HepG2 (cell line): ENCODE data around the gene DDAH1. TPM values are rescaled to one million over a fixed set of nuclear protein-coding genes. Genes with fewer than 3 reads are reported as not detected.

Experiments
- ATF7 ChIP-seq, 2 experiments: fragments of 450-650 bp in 1 of 2; sonication (generic) in 1 of 2; formaldehyde crosslinking in 1 of 2; IDR thresholded peaks; 2 replicates each; pipeline versions ENCODE4 v1.4.0 to v1.6.1; 2016 to 2020; ENCODE audit warnings: antibody characterized with exemption in 1 of 2, mild to moderate bottlenecking in 1 of 2, missing genetic modification reagents in 1 of 2
- ATF7-NPFF ChIP-seq: sonication (generic); formaldehyde crosslinking; IDR thresholded peaks from 2 replicates; pipeline ENCODE4 v1.8.1; 2023; ENCODE audit warnings: mild to moderate bottlenecking, low read depth, missing genetic modification reagents, moderate library complexity
- CBX5 ChIP-seq: sonication (generic); formaldehyde crosslinking; IDR thresholded peaks from 2 replicates; pipeline ENCODE4 v1.4.0; 2020; ENCODE audit warnings: missing genetic modification reagents, borderline replicate concordance
- FOXJ3 ChIP-seq: sonication (generic); formaldehyde crosslinking; IDR thresholded peaks from 2 replicates; pipeline ENCODE4 v1.4.0; 2020; ENCODE audit warnings: missing genetic modification reagents, mild to moderate bottlenecking, borderline replicate concordance
- GTF2F1 ChIP-seq: fragments of 150-350 bp; IDR thresholded peaks from 2 replicates; pipeline ENCODE4 v1.6.1; 2014; ENCODE audit warnings: low read length
- HIC2 ChIP-seq: sonication (generic); formaldehyde crosslinking; IDR thresholded peaks from 2 replicates; pipeline ENCODE4 v1.9.0; 2022; ENCODE audit warnings: low read depth, missing genetic modification reagents
- HOXA9 ChIP-seq: sonication (generic); formaldehyde crosslinking; IDR thresholded peaks from 2 replicates; pipeline ENCODE4 v1.8.1; 2022; ENCODE audit warnings: missing genetic modification reagents, mild to moderate bottlenecking, moderate library complexity, borderline replicate concordance
- PAF1 ChIP-seq: IDR thresholded peaks from 2 replicates; pipeline ENCODE4 v1.6.1; 2016; ENCODE audit warnings: missing genetic modification reagents, missing compliant biosample characterization
- PATZ1 ChIP-seq: sonication (generic); formaldehyde crosslinking; IDR thresholded peaks from 2 replicates; pipeline ENCODE4 v1.4.0; 2020; ENCODE audit warnings: missing genetic modification reagents
- RELA ChIP-seq: sonication (generic); formaldehyde crosslinking; IDR thresholded peaks from 2 replicates; pipeline ENCODE4 v1.4.0; 2020; ENCODE audit warnings: missing genetic modification reagents
- TP53 ChIP-seq: sonication (generic); formaldehyde crosslinking; conservative IDR thresholded peaks from 2 replicates; pipeline ENCODE4 v1.4.0; 2020; ENCODE audit warnings: missing genetic modification reagents
- XBP1 ChIP-seq: sonication (generic); formaldehyde crosslinking; IDR thresholded peaks from 2 replicates; pipeline ENCODE4 v1.5.0; 2020; ENCODE audit warnings: missing genetic modification reagents
- ZNF367 ChIP-seq: sonication (generic); formaldehyde crosslinking; IDR thresholded peaks from 2 replicates; pipeline ENCODE4 v1.4.0; 2020; ENCODE audit warnings: missing genetic modification reagents, borderline replicate concordance
- ZNF430 ChIP-seq: sonication (generic); formaldehyde crosslinking; IDR thresholded peaks from 2 replicates; pipeline ENCODE4 v1.9.0; 2021; ENCODE audit warnings: mild to moderate bottlenecking, missing genetic modification reagents
- ZNF619 ChIP-seq: sonication (generic); formaldehyde crosslinking; IDR thresholded peaks from 2 replicates; pipeline ENCODE4 v1.4.0; 2020; ENCODE audit warnings: mild to moderate bottlenecking, missing genetic modification reagents
- polyA plus RNA-seq, 8 experiments: library from polyadenylated mRNA; depleted of rRNA in 3 of 8; stranded (reverse) in 7 of 8; unstranded in 1 of 8; fragments of >200 nt; fragmentation: Illumina TruSeq in 4 of 8; extraction: Trizol in 4 of 8; gene quantifications; 2 replicates each; pipeline versions ENCODE4 v1.2.1 to v1.2.3, GENCODE V29; 2011 to 2016; ENCODE audit warnings: low read depth in 4 of 8, missing spikeins in 1 of 8, mixed read lengths in 1 of 8; ENCODE audit not compliant: insufficient read depth in 1 of 8
- total RNA-seq, 5 experiments: library from RNA; depleted of rRNA; stranded (reverse); fragments of >200 nt; fragmentation: Illumina TruSeq; extraction: Trizol; gene quantifications; 2 replicates each; pipeline ENCODE4 v1.2.3, GENCODE V29; 2016; ENCODE audit warnings: low read depth in 1 of 5
- TF ChIP-seq, protein P1 (sequence below): sonication (generic); formaldehyde crosslinking; IDR thresholded peaks from 2 replicates; pipeline ENCODE4 v1.8.0; 2022; ENCODE audit warnings: missing genetic modification reagents, low read depth, mild to moderate bottlenecking, borderline replicate concordance
- TF ChIP-seq, protein P2 (sequence below), 2 experiments: sonication (generic) in 1 of 2; formaldehyde crosslinking in 1 of 2; IDR thresholded peaks; 2 replicates each; pipeline versions ENCODE4 v1.5.1 to v1.6.1; 2011 to 2020; ENCODE audit warnings: borderline replicate concordance in 1 of 2, low read depth in 1 of 2, low read length in 1 of 2, mild to moderate bottlenecking in 1 of 2, missing genetic modification reagents in 1 of 2, moderate library complexity in 1 of 2
- TF ChIP-seq, protein P3 (sequence below): sonication (generic); formaldehyde crosslinking; IDR thresholded peaks from 2 replicates; pipeline ENCODE4 v1.5.1; 2020; ENCODE audit warnings: missing genetic modification reagents, mild to moderate bottlenecking, borderline replicate concordance
- TF ChIP-seq, protein P4 (sequence below): sonication (generic); formaldehyde crosslinking; IDR thresholded peaks from 2 replicates; pipeline ENCODE4 v1.4.0; 2020; ENCODE audit warnings: missing genetic modification reagents

The DDAH1 gene
- total and polyA plus RNA-seq, 2 of the 13 experiments (the other 11 are each of a cell fraction or from before 2014, with no cell fraction given) = 39.7 to 64.4 TPM

DNA sequence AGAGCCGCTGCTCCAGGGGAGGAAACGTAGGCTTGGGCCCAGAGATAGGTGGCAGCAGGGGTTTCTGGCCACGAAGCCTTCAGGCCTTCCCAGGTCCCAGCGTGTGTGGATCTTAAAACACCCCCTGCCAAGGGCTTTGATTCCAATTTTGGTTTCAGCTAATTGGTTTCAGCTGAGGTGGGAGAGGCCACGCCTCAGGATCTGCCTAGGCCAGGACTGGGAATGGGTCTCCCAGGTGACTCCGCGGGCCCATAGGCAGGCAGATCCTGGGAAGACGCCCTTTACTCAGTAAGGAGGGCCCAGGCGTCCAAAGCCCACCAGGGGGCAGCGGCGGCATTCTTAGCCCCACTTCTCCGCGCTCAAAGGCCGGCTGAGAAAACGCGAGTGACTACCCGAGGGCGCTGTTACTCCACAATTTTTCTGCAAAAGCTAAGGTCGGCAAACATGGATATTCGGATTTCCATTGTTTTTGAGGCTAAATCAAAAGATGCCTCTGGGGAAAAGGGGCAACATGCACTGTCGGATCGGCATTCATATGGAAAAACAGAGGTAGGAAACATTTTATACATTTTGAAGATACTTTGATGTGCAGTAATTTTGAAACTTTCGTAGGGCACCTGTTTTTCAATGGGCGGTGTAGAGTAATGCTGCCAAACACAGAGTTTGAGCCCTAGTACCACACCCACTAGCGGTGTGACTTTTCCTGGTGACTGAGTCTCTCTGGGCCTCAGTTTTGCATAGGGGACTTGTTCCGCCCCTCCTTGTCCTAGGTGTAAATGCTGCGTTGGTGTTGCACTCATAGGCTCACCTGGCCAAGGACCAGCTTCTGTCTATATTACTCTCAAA, 156.7 kb downstream of the DDAH1 start (continued):
- TF ChIP-seq, protein P1, sequence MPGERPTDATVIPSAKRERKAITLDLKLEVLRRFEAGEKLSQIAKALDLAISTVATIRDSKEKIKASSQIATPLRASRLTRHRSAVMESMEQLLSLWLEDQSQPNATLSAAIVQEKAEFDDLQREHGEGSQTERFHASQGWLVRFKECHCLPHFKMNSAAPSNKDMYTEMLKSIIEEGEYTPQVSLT (CRISPR knock-in tag) = no peak
- TF ChIP-seq, protein P2, sequence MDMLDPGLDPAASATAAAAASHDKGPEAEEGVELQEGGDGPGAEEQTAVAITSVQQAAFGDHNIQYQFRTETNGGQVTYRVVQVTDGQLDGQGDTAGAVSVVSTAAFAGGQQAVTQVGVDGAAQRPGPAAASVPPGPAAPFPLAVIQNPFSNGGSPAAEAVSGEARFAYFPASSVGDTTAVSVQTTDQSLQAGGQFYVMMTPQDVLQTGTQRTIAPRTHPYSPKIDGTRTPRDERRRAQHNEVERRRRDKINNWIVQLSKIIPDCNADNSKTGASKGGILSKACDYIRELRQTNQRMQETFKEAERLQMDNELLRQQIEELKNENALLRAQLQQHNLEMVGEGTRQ (IDR thresholded peaks at IDR 0.05; ENCODE audit: low read depth, low read length) = no peak
- TF ChIP-seq, protein P2 (CRISPR knock-in tag; IDR thresholded peaks at IDR 0.05; ENCODE audit: borderline replicate concordance) = no peak
- TF ChIP-seq ZNF619 (CRISPR knock-in tag) (no peak), GTF2F1 (no peak), XBP1 (CRISPR knock-in tag) (no peak), CBX5 (no peak), ATF7-NPFF (no peak), HOXA9 (CRISPR knock-in tag) (no peak), TP53 (CRISPR knock-in tag) (no peak), ZNF430 (CRISPR knock-in tag) (no peak), FOXJ3 (CRISPR knock-in tag) (no peak), PATZ1 (CRISPR knock-in tag) (no peak), PAF1 (CRISPR knock-in tag) (no peak), RELA (CRISPR knock-in tag) (no peak), HIC2 (CRISPR knock-in tag) (no peak), ATF7 (IDR thresholded peaks at IDR 0.05) (no peak), ATF7 (CRISPR knock-in tag; IDR thresholded peaks at IDR 0.05) (no peak), ZNF367 (CRISPR knock-in tag) (no peak)
- TF ChIP-seq, protein P3, sequence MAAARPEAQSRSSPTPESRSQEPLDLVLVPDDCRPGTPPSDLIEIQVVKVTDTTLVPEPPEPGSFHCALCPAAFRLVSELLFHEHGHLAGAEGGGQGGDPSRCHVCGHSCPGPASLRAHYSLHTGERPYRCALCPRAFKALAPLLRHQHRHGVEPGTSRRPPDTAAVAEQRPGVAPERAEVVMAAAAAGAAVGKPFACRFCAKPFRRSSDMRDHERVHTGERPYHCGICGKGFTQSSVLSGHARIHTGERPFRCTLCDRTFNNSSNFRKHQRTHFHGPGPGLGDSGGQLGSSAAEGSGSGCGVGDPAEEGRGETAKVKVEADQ = no peak
- TF ChIP-seq, protein P4, sequence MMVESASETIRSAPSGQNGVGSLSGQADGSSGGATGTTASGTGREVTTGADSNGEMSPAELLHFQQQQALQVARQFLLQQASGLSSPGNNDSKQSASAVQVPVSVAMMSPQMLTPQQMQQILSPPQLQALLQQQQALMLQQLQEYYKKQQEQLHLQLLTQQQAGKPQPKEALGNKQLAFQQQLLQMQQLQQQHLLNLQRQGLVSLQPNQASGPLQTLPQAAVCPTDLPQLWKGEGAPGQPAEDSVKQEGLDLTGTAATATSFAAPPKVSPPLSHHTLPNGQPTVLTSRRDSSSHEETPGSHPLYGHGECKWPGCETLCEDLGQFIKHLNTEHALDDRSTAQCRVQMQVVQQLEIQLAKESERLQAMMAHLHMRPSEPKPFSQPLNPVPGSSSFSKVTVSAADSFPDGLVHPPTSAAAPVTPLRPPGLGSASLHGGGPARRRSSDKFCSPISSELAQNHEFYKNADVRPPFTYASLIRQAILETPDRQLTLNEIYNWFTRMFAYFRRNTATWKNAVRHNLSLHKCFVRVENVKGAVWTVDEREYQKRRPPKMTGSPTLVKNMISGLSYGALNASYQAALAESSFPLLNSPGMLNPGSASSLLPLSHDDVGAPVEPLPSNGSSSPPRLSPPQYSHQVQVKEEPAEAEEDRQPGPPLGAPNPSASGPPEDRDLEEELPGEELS (CRISPR knock-in tag) = no peak
